CD4-positive, alpha-beta T cell treated with Interferon gamma for 1 hour (primary cell): Measurements from ENCODE around the gene CXCL14.

Experiments used
- DNase-seq: peaks from one replicate; pipeline ENCODE4 v3.0.0-alpha.2; 2020

The CXCL14 gene

DNA sequence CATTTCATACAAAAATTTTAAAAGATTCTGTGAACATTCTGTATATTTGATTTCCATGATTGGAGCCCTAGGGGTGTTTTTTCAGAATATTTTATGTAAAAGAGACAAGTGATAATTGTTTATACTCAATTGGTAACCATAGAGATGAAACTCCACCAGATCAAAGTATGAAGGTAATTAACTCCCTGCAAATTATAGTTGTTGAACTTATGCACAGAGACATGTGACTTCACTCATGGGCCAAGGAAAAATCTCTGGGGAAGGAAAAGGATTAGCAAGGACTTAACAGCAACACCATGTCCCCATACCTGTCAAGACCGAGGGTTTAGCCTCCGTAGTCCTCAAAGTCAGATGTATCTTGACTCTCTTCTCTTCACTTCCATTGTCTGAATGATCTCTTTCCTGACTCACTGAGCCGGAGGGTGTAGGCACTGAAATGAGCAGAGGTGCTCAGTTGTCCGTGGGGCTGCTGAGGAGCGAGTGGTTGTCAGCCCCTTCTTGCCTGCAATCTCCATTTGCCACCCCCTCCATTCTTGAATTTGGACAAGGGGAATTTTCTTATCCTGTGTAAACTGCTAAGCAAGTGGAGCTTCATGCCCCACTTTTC lies 17.5 kb upstream of the CXCL14 start:
- no peak for DNase-seq

DNA sequence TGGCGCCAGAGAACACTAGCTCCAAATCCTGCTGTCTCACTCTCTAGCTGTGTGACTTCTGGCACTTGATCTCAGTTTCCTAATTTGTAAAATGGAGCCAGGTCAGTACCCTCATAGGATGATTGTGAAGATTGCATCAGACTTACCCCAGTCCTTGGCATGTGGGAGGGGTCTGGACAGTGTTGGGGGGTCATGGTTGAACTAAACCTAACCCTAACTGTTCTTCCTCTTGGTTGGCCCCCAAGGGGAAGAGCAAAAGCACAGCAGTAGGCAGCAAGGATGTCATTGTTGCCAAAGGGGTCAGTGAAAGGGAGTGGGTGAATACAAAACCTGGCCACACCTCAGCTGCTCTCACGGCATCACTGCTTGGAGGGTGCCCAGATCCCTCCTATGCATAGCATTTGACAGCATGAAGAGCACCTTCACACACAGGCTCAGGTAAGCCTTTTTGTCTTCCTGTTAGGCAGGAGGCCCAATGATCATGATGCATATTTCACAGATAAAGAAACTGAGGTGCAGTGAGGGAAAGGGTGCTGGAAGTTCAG lies 15.7 kb upstream of the CXCL14 start:
- DNase-seq: no peak

DNA sequence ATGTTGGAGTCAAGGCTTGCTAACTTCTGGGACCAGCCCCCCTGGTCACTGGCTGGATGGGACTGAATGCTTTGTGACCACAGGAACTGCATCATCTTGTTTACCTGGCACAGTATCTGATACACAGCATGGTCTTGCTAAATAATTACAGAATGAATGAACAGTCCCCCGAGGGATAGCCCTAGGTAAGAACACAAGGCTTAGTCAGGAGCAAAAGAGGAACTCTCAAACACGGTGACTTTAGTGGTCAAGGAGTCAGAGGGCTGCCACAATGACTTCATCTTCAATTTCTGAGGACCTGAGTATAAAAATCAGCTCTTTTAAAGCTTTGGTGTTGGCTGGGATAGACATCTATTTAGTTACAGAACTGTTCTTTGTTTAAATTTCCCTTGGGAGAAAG lies 15.1 kb upstream of the CXCL14 start:
- DNase-seq: no peak

DNA sequence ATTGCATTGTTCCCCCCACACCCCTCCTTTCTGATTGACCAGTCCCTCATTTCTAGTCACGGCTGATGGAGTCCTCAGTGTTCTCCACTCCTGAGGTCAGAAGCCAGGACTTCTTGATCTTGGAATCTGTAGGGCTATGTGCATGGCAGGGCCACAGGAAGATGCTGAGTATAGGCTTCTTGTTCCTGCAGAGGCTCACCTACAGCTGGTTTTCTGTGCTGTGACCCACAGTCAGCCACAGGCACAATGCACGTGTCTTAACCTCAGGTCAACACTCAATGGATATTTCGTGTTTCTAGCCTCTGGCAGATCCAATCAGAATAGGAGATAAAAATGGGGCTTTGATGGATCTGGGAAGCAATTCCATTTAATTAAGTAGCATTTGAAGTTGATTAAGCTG lies 14.3 kb upstream of the CXCL14 start:
- no peak for DNase-seq

DNA sequence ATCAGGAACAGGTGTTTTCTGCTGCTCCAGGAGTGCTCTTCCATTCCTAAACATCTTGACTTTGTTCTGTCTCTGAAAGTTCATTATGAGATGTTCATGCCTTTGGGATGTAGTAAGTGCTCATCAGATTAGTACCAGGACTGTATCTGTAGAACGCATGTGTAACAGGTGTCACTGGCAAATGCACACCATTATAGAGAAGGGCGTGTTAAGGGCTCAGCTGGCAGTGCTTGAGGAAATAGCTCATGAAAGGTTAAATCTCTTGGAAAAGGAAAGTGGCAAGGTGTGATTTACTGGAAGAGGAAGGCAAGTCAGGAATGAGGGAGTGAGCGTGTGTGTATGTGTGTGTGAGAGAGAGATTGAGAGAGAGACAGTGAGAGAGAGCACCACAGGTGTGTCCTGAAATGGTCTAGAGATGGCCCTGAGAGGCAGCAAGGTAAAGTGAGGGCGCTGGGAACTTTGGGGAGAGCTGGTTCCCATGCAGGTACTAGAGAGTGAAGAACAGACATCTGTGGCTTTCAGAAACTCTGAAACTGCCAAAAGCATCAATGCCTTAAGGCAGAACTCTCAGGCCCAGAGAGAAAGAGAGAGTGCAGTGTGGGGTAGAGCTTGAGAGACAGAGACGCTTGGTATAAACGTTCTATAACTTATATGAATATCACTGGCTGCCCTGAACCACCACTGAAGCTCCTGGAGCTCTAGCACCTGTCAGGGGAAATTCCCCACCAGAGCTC lies 13.7 kb upstream of the CXCL14 start:
- no peak for DNase-seq

DNA sequence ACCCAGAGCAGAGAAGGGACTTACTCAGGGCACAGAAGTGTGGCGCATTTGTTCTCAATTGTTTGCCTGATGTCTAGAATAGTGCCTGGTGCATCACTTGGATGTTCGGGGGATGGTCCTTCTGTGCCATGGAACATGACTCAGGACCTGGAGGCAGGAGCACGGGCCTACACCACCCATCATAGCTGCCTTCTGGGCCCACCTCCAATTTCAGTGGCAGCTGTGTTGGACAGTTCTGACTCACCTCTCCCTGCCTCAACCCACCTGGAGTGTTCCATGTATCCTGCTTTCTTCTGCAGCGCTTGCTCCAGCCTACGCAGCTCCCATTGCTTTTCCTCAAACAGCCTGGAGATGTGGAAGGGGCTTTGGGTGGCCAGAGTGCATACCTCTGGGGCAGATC lies 12.5 kb upstream of the CXCL14 start:
- DNase-seq: no peak

DNA sequence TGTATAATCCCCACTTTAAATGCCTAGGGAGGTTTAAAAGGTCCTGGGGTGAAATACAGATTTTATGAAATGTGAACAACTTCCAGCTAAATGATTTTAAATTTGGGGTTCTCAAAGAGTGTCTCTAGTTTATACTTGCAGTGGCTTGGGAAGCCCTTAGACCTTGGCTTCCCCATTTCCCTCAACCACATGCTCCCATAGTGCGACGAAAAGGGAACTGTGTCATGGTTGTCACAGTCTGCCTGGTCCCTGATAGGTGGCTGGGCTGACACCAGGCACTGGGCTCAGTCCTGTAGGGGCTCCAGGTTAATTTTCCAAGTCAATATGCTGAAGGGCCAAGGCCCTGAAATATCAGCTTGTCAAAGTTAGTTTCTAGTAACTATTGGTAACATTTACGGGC lies 10.4 kb upstream of the CXCL14 start:
- DNase-seq: no peak

DNA sequence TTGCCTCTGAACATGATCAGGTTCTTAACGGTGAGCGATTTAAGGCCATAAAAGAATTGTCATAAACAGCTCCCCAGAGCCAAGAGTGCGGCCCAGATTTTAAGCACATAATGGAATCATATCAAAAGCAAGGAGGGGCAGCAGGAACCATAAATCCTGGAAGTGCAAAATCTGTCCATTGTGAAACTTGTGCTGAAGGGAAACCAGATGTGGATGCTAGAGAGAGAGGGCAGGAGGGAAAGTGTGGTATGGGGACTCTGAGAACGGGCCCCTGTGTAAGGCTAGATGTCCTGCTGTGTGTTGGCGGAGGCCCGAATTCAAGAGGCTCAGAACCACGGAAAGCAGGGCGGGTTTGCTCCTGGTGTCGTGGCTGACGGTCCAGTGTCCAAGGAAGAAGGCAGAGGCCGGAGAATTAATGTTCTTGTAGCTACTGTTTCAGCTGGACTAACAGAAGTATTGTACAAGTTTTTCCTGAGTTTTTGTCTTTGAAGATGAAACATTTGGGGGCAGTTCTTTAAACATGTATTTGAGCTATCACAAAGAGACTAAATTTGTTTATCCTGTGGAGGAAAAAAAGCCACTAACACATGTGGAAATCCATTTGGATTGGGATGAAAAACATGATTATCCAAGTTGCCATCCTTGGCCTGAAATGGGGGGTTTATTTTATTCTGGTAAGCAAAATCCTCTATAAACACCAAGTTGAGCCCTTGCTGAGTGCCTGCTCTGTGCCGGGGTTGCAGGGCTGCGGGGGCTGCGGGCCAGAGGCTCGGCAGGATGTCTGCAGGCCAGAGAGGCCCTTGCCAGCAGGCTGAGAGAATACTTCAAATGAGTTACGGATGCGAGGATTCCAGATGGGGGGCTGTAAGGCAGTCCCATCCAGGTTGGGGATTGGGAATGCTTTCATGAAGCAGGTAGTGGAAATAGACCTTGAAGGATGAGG lies 9.2 kb upstream of the CXCL14 start:
- DNase-seq: no peak

DNA sequence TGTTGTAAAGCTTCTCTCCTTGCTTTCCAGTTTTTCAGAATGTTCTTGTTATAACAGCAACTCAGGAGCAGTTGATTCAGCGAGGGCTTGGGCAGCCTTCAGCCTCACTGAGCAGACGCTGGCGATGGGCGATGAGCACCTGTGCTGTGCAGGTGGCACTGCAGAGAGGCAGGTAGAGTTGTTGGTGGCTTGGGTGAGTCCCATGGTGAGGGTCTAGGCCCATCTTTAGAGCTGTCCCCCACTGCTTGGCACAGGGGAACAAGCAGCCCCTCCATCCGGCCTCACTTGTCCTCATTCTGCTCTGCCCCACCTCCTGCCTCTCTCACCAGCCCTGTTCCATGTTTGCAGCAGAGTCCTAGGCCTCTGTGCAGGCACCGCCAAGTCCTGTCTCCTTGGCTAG lies 6.1 kb upstream of the CXCL14 start:
- DNase-seq: no peak

DNA sequence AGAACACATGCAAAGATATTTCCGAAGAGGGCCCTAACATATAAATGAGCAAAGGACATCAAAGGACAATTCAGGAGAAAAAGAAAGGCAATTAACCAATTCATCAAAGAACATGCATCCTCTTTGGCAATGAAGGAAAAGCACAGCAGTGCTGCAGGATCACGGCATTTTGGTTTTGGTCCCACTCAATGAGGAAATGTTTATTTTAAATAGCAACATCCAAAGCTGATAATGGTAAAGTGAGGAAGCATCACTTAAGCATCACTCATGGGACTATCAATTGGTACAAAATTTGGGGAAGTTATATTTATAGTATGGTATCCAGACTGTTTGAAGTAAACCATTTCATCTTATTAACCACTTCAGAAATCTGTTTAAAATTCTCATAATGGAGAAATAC lies 5.5 kb upstream of the CXCL14 start:
- DNase-seq: no peak

DNA sequence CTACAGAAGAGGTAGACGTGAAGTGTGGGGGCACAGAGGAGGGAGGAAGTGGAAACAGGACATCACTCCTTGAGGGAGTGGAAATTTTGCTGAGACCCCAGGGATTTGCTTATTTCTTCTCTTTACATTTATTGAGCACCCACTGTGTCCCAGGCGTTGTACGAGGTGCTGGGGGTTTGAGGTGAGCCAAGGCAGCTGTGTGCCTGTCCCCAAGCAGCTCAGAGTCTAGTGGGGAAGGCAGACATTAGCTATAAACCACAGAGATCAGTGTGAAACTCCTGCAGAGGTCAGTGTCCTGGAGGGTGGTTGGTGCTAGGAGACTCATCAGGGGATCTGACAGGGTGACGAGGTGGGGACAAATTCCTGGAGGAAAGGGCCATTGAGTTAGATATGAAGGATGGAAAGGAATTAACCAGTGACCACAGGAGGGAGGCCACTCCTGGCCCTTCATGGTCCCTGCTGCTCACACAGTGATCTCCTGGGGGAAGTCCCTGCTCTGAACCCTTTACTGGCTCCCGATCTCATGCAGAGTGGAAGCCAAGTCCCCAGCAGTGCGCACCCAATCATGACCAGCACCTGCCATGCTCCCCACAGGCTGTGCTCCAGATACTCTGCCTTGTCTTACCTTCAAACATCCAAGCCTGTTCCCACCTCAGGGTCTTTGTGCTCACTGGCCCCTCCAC lies 3.4 kb upstream of the CXCL14 start:
- no peak for DNase-seq

DNA sequence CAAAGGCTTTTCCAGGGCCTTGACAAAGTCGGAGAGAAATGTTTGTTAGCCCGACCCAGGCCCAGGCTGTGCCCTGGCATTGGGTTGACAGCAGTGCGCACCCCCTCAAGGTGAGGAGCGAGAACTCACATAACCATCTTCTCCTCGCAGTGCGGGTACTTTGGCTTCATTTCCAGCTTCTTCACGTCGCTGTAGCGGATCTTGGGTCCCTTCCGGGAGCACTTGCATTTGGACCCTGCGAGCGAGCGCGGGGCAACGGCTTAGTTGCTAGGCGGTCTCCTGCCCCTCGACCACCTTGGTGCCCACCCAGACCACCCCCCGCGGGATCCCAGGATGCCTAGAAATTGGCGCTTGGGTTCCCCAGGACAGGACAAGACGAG lies 496 bp downstream of the CXCL14 start:
- DNase-seq: no peak

DNA sequence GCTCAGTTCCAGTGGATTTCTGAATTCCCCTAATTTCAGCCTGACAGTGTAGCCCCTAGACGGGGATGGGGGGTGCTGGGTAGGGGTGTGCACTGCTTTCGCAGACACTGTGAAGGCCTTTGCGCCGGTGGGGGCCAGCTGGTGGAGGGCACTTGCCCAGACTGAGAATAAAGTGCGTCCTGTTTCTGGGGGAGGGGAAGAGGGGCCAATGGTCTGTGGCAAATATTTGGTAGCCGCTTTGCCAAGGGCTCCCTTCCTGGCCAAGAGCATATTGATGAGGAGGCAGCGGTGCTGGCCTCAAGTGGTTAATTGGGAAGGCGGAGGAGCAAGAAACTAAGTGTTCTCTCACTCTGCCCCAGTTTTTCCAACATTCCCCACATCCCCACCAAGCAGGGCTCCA lies 1.4 kb downstream of the CXCL14 start:
- DNase-seq: no peak

DNA sequence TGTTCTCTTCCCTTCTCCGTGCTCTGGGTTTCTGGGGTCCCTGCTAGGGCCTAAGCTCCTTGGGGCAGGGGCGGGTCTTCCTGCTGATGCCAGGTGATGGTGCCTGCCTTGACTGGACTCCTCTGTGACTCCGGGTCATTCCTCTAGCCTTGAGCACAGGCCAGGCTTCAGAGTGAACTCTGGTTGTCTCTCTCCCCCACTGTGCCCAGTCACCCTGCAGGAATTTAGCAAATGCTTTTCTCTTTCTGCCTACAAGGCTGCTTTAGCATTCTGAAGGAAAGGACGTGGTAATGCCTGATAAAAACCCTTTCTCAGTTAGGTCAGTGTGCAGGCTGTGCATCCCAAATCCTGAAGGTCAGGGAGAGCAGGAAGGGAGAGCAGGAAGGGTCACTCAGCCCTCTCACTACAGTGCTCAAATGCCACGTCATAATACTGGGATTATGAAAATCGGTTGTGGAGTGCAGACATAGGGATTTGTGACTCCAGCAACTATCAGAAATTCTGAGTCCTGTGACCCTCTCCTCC lies 2.7 kb downstream of the CXCL14 start:
- DNase-seq: no peak

DNA sequence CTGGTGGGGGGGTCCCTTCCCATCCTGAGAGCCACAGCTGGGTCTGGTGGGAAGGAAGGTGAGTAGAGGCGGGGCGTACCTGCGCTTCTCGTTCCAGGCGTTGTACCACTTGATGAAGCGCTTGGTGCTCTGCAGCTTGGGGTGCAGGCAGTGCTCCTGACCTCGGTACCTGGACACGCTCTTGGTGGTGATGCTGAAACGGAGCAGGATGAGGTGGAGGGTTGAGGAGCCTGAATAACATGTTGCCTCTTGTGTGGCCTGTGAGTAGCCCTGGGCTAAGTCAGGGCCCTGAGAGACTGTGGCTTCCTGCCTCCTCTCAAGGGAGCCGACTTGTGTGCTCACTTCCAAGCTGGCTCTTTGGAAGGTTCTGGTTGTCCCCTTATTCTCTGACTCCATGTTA lies 4.3 kb downstream of the CXCL14 start:
- DNase-seq: no peak

DNA sequence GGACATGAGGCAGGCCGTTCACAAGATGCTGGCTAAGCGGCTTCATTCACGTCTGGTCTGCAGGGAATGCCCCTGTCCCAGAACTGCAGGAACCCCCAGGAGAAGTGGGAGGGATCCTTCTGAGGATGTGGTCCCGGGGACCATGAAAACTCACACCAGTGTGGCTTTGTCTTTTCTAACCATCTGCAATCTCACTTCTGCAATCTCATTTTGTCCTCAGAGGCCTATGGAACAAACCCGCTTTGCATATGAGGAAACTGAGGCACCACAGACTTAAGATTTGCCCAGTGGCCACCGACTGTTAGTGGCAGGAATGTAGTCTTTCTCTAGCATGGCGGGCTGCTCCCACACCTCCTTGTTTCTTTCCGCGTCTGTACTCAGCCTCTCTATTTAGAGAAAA lies 6.9 kb downstream of the CXCL14 start:
- no peak for DNase-seq

DNA sequence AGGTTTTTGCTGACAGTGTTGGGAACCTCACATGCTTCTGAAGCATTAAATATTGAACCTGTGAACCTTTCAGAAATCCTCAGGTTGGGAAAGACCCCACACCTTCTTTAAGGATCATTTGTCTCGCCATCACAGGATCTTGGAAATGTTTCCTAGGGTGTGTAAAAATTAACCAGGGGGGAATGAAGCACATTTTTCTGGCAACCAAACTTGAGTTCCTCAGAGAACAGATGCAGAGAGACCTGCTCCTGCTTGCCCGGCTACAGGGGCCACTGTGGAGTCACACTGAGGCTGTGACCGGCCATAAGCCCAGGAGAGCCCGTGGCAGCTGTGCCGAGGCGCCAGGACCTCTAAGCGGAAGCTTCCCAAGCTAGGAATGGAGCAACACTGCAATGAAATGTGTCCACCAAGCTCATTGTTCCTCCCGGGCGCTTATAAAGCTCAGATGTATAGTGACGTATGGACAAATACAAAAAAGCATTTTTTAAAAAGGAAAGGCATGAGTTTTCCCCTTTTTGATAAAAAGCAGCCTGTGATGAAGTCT lies 7.7 kb downstream of the CXCL14 start:
- no peak for DNase-seq

DNA sequence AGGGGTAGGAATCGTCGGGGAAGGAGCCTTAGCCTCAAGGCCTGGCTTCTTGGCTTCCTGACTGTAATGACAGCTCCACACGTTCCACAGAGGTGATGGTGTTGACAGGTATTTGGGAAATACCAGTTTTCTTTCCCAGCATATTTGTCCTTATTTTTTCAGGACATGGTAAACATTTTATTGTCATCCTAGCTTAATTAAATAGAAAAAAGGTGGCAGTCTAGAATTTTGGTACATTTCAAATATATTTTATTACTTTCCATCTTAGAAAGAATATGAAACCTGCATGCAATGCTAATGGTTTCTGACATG lies 8.4 kb downstream of the CXCL14 start:
- no peak for DNase-seq

DNA sequence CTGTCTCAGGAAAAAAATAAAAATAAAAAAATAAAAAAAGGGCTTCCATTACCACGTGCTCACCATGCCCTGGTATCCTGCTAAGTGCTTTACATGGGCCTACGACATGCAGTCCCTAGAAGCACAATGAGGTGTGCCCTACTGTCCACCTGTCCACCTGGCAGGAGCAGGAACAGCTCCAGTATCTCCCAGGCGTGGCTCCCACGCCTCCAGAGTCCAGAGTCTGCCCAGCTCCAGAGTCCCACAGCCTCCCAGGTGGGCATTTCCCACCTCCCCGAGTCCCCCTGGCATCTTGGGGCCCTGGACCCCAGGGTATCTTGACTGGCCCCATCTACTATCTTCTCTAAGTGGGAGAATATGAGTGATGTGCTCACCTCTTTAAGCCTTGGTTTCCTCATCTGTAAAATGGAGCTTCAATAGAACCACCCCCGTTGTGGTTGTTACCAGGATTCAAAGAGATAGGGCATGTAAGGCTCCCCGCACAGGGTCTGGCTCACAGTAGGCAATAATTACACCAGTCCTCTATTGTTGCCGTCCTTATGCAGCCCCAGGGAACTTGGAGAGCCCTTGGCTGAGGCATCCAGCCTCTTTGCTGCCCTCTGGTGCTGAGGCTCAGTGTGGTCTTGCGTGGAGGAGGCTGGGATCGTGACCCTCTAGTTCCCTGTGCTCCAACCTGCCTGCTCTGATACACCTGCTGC lies 8.9 kb downstream of the CXCL14 start:
- no peak for DNase-seq

DNA sequence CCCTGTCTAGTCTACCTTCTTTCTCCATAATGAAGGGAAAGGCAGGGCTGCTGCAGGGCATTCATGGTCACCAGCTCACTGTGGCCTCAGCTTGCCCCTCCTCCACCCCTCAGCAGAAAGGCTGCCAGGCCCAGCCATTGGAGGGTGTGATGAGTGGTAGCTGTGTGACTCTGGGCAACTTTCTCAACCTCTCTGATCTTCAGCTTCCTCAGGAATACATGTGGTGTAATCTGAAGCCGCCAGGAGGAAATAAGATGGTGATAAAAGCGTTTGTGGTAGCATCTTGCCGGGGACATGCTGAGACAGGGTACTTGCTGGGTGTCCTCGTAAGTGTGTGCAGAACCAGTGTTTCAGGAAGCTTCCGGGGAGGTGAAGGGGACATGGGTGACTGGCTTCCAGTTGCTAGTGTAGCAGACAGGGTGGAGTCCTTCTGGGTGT lies 9.8 kb downstream of the CXCL14 start:
- DNase-seq: no peak

DNA sequence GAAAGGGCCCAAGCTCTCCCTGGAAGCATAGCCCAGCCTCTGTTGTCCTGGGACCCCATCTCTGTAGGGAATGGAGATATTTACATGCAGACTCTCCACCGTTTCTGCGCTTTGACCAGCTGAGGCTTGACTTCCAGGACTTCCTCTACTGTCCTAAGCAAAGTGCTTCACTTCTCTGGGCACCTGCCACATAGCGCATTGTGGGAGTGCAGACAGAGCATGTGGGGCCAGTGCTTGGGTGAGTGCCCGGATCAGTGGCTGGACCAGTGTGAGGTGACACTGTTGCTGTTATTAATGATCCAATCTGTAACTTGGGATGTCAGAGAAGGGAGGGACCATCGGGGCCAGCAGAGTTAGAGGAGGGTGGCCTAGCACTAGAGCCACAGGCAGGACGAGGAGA lies 10.5 kb downstream of the CXCL14 start:
- no peak for DNase-seq

DNA sequence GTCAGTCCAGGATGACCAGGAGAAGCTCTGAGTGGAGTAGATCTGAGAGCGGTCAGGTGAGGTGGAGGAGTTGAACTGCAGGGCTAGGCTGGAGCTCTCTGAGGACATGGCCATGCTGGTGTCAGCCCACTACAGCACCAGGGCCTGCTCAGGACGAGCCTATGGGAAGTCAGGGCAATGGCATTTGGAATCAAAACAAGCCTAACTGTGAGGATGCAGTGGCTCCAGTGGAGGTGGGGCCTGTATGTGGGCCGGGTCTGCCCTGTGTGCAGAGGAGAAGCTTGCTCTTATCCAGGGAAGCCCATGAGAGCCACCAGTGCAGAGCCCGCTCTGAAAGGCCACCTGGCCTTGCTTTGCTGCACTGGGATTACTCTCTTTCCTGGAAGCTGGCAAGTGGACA lies 11.1 kb downstream of the CXCL14 start:
- no peak for DNase-seq
